ENCODE data around the gene TUBA8. TPM values are rescaled to one million over a fixed set of nuclear protein-coding genes. Genes with fewer than 3 reads are reported as not detected.

The TUBA8 gene
- total RNA-seq, 4 donors from 2014 or later: 1.7 to 7.1 (median 2.6) TPM

DNA sequence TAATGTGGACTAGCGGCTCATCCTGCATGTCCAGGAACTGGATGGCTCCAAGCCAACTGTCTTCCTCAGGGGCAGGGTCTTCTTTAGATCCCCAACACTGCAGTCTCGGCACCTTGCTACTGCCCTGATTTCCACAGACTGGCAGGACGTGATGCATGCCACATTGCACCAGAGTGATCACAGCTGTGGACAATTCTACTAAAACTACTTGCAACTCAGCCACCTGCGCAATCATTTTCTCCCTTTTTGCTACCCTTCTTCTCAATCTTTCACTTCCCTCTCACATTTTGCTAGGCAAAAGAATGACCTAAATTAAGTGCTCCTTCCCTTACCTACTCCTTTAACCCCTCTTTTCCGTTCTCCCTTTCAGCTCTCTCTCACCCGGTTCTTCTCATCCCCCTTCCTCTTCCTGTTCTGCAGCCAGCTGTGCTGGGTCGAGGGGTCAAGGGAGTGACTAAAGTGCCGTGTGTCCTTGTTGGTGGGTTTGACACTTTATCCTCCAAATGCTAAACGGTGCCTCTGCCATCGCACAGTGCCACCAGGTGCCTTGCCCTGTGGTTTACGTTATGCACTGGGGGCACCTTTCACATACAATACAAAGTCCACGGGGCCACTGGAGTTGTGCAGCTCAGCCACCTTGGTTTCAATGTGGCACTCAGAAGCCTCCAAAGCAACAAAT, 44.3 kb upstream of the TUBA8 start:
- Histone ChIP-seq H3K36me3 (no peaks in the 10 kb centered on the region), H3K4me3 (no peak overlapping the region), H3K4me1 (peaks cover 7% of the 10 kb centered on the region), H3K27ac (no peak overlapping the region), H3K27me3 (no peaks in the 10 kb centered on the region), H3K9me3 (no peaks in the 10 kb centered on the region)
- WGBS: 69% methylated on average over 12 of the region's 12 CpGs
- TF ChIP-seq, protein P1, sequence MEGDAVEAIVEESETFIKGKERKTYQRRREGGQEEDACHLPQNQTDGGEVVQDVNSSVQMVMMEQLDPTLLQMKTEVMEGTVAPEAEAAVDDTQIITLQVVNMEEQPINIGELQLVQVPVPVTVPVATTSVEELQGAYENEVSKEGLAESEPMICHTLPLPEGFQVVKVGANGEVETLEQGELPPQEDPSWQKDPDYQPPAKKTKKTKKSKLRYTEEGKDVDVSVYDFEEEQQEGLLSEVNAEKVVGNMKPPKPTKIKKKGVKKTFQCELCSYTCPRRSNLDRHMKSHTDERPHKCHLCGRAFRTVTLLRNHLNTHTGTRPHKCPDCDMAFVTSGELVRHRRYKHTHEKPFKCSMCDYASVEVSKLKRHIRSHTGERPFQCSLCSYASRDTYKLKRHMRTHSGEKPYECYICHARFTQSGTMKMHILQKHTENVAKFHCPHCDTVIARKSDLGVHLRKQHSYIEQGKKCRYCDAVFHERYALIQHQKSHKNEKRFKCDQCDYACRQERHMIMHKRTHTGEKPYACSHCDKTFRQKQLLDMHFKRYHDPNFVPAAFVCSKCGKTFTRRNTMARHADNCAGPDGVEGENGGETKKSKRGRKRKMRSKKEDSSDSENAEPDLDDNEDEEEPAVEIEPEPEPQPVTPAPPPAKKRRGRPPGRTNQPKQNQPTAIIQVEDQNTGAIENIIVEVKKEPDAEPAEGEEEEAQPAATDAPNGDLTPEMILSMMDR (IDR thresholded peaks at IDR 0.05): no peak
- TF ChIP-seq EP300 (IDR thresholded peaks at IDR 0.05) (no peak), POLR2AphosphoS5 (IDR thresholded peaks at IDR 0.05) (no peak), POLR2A (IDR thresholded peaks at IDR 0.05) (no peak)
- DNase-seq (ENCODE audit: low spot score in 2 of 2): no peak

DNA sequence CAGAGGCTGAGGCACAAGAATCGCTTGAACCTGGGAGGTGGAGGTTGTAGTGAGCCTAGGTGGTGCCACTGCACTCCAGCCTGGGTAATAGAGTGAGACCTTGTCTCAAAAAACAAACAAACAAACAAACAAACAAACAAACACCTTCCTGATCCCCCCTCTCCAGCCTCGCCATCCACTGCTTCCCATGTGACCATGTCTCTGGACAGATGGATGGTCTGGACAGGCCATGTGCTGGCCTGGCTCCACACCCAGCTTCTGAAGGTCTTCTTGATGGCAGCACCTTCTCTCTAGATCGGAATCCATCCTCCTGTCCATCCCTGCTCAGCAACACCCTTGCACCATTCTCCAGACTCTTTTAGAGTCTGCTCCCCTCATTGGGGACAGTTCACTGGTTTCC, 43.5 kb upstream of the TUBA8 start:
- 96% methylated on average over 3 of the region's 3 CpGs for whole genome bisulfite sequencing
- Histone ChIP-seq H3K4me3 (no peak overlapping the region), H3K27ac (no peak overlapping the region), H3K9me3 (no peaks in the 10 kb centered on the region), H3K27me3 (no peaks in the 10 kb centered on the region), H3K4me1 (peaks cover under 1% of the 10 kb centered on the region), H3K36me3 (no peaks in the 10 kb centered on the region)
- no peak for DNase-seq (ENCODE audit: low spot score in 2 of 2)
- TF ChIP-seq, protein P1 (IDR thresholded peaks at IDR 0.05): no peak
- TF ChIP-seq EP300 (IDR thresholded peaks at IDR 0.05) (no peak), POLR2AphosphoS5 (IDR thresholded peaks at IDR 0.05) (no peak), POLR2A (IDR thresholded peaks at IDR 0.05) (no peak)

DNA sequence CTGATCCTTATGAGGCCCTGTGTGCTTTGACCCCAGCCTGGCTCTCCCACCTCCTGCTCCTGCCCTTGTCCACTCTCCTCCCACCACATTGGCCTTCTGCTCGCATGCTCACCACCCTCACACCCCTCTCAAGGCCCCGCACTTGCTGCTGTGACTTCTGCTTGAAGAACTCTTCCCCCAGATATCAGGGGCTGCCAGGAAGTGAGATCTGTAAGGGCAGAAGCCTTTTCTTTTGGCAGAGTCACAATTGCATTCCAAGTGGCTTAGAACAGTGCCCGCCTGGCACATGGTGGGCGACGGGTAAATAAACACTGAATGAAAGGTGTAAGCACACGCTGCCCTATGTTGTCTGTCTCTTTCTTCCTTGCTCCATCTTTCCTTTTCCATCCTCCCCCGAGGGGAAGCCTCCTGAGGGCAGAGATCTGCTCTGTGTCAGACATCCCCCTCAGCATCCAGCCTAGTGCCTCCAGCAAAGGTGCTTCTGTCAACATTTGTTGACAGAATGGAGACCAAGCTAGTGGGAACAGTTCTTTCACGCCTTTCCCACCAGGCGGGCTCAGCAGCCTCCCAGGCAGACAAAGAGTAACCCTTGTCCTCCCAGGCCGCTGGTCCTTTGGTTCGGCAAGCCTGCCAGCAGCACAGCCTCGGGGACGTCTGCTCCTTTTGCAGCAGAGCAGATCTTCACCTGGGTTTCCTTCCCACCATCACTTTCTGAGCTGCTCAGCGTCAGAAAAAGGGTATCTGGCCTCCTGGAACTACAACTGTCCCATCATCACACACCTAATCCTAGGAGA, 42.9 kb upstream of the TUBA8 start:
- WGBS: 71% methylated on average over 14 of the region's 14 CpGs
- no peak for TF ChIP-seq EP300 (IDR thresholded peaks at IDR 0.05)
- no peak for TF ChIP-seq POLR2AphosphoS5 (IDR thresholded peaks at IDR 0.05)
- no peak for TF ChIP-seq POLR2A (IDR thresholded peaks at IDR 0.05)
- TF ChIP-seq, protein P1 (IDR thresholded peaks at IDR 0.05): no peak
- no peaks in the 10 kb centered on the region for H3K9me3 ChIP-seq
- no peaks in the 10 kb centered on the region for H3K36me3 ChIP-seq
- H3K4me3 ChIP-seq: no peak overlapping the region
- H3K4me1 ChIP-seq: no peaks in the 10 kb centered on the region
- DNase-seq (ENCODE audit: low spot score in 2 of 2): no peak
- H3K27ac ChIP-seq: no peak overlapping the region
- no peaks in the 10 kb centered on the region for H3K27me3 ChIP-seq

DNA sequence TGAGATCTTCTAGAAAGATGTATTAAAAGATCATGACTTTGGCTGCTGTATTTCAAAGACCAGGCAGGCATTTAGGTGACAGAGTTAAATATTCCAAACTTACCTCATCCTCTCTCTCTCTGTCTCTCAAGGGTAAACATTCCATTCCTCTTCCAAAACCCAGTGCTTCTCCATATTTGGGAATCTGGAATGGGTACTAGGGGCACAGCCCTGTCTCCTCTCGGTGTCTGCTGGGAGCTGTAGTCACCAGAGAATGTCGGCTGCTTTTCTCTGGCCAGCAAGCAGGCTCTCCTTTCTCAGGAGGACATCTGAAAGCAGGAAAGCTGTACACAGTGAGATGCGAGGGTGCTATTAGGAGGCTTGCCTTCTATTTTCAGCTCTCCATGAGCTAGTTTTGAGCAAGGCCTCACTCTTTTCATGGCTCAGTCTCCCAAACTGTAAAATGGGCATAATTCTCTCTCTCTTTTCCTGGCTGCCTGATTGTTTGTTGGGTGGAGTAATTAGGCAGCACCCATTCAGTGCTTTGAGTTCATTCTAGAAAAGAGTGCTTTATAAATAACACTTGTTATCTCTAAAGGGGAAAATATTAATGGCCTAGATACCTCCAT, 42.1 kb upstream of the TUBA8 start:
- H3K36me3 ChIP-seq: no peaks in the 10 kb centered on the region
- 33% methylated on average over 2 of the region's 3 CpGs for WGBS
- no peak overlapping the region for H3K27ac ChIP-seq
- no peaks in the 10 kb centered on the region for H3K9me3 ChIP-seq
- H3K4me3 ChIP-seq: no peak overlapping the region
- DNase-seq (ENCODE audit: low spot score in 2 of 2): no peak
- no peak for TF ChIP-seq POLR2A (IDR thresholded peaks at IDR 0.05)
- TF ChIP-seq POLR2AphosphoS5 (IDR thresholded peaks at IDR 0.05): no peak
- TF ChIP-seq, protein P1 (IDR thresholded peaks at IDR 0.05): no peak
- TF ChIP-seq EP300 (IDR thresholded peaks at IDR 0.05): no peak
- H3K27me3 ChIP-seq: no peaks in the 10 kb centered on the region
- no peaks in the 10 kb centered on the region for H3K4me1 ChIP-seq

DNA sequence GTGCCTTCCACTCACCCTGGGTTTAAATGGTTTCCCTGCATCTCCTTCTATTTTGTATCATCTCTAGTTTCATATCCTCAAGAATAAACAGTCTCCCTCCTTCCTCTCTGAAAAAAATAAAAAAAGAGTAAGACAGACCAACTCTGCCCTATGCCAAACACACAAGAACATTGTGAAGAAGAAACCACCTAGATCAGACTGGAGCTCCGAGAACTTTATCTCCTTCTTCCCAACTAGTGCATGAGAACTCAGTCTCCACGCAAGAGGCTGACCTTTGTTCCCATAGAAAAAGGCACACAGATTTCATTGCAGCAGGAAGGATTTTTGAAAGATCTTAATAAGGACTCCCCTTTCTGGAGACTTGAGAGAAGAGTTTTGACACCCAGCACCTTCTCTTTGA, 41.6 kb upstream of the TUBA8 start:
- 95% methylated on average over 2 of the region's 2 CpGs for WGBS
- no peaks in the 10 kb centered on the region for H3K27me3 ChIP-seq
- no peaks in the 10 kb centered on the region for H3K36me3 ChIP-seq

More for the DNA sequence above, 41.6 kb upstream of the TUBA8 start:
- no peak for DNase-seq (ENCODE audit: low spot score in 2 of 2)
- TF ChIP-seq, protein P1 (IDR thresholded peaks at IDR 0.05): no peak
- TF ChIP-seq POLR2A (IDR thresholded peaks at IDR 0.05) (no peak), POLR2AphosphoS5 (IDR thresholded peaks at IDR 0.05) (no peak), EP300 (IDR thresholded peaks at IDR 0.05) (no peak)
- Histone ChIP-seq H3K4me1 (no peaks in the 10 kb centered on the region), H3K9me3 (no peaks in the 10 kb centered on the region), H3K27ac (no peak overlapping the region), H3K4me3 (no peak overlapping the region)
